DND-41 (cell line): Measurements from ENCODE around the gene WDR44.
A peak's percentile ranks its signal among the peaks of the same experiment; 100 is the strongest.
"Not testable (repeated sequence)": the region's sequence is repeated elsewhere in the genome, so short reads cannot be mapped to it uniquely, and the experiment has no call there.

Experiments
- ATAC-seq: fragments of 200-7000 bp; cut with Tn5 transposase; 3 replicates; pipeline ENCODE4 v1.9.1; 2021; ENCODE audit warnings: low read depth; ENCODE audit not compliant: insufficient read depth
- DNase-seq: peaks from one replicate; pipeline ENCODE4 v3.0.0-alpha.2; 2020
- H2AFZ ChIP-seq: 2 replicates; pipeline ENCODE4 v1.6.0; 2012; ENCODE audit warnings: low read depth, low read length
- H3K27ac ChIP-seq: 2 replicates; pipeline ENCODE4 v1.5.1; 2012; ENCODE audit warnings: low read length, inconsistent platforms
- H3K27me3 ChIP-seq: fragments of 200-600 bp; sonication (generic); 2 replicates; pipeline ENCODE4 v1.6.0; 2012; ENCODE audit warnings: low read length, mild to moderate bottlenecking, inconsistent platforms; ENCODE audit not compliant: insufficient read depth, poor library complexity
- H3K36me3 ChIP-seq: 2 replicates; pipeline ENCODE4 v1.5.1; 2012; ENCODE audit warnings: low read length, inconsistent platforms; ENCODE audit not compliant: insufficient read depth
- H3K4me1 ChIP-seq: 2 replicates; pipeline ENCODE4 v1.5.1; 2012; ENCODE audit warnings: mild to moderate bottlenecking, low read length; ENCODE audit not compliant: insufficient read depth
- H3K4me2 ChIP-seq: 2 replicates; pipeline ENCODE4 v1.6.0; 2012; ENCODE audit warnings: mild to moderate bottlenecking, moderate library complexity, low read length, inconsistent platforms; ENCODE audit not compliant: insufficient read depth
- H3K4me3 ChIP-seq, 2 experiments: fragments of 200-600 bp in 1 of 2; shearing (Covaris generic) in 1 of 2; 2 replicates each; pipeline ENCODE4 v1.5.1; 2012 to 2016; ENCODE audit warnings: inconsistent platforms in 2 of 2, low read length in 2 of 2, mild to moderate bottlenecking in 2 of 2, low read depth in 1 of 2, moderate library complexity in 1 of 2
- H3K79me2 ChIP-seq: 2 replicates; pipeline ENCODE4 v1.6.0; 2012; ENCODE audit warnings: low read length, inconsistent platforms; ENCODE audit not compliant: insufficient read depth
- H3K9ac ChIP-seq: 2 replicates; pipeline ENCODE4 v1.6.0; 2012; ENCODE audit warnings: low read depth, mild to moderate bottlenecking, inconsistent platforms, low read length, moderate library complexity
- H3K9me3 ChIP-seq: 2 replicates; pipeline ENCODE4 v1.5.1; 2012; ENCODE audit warnings: low read length, moderate library complexity, mild to moderate bottlenecking, inconsistent platforms; ENCODE audit not compliant: insufficient read depth, severe bottlenecking
- H4K20me1 ChIP-seq: 2 replicates; pipeline ENCODE4 v1.6.0; 2012; ENCODE audit warnings: low read length; ENCODE audit not compliant: insufficient read depth
- EZH2 ChIP-seq: IDR thresholded peaks from 3 replicates; pipeline ENCODE4 v1.6.1; 2012; ENCODE audit warnings: borderline replicate concordance, low read depth, mild to moderate bottlenecking, moderate library complexity, low read length, inconsistent platforms; ENCODE audit not compliant: severe bottlenecking
- TF ChIP-seq, protein P1 (sequence below): IDR thresholded peaks from 2 replicates; pipeline ENCODE4 v1.5.1; 2012; ENCODE audit warnings: borderline replicate concordance, low read length, moderate library complexity, mild to moderate bottlenecking; ENCODE audit not compliant: poor library complexity, severe bottlenecking; ENCODE audit errors: extremely low read depth

WDR44 gene, protein sequence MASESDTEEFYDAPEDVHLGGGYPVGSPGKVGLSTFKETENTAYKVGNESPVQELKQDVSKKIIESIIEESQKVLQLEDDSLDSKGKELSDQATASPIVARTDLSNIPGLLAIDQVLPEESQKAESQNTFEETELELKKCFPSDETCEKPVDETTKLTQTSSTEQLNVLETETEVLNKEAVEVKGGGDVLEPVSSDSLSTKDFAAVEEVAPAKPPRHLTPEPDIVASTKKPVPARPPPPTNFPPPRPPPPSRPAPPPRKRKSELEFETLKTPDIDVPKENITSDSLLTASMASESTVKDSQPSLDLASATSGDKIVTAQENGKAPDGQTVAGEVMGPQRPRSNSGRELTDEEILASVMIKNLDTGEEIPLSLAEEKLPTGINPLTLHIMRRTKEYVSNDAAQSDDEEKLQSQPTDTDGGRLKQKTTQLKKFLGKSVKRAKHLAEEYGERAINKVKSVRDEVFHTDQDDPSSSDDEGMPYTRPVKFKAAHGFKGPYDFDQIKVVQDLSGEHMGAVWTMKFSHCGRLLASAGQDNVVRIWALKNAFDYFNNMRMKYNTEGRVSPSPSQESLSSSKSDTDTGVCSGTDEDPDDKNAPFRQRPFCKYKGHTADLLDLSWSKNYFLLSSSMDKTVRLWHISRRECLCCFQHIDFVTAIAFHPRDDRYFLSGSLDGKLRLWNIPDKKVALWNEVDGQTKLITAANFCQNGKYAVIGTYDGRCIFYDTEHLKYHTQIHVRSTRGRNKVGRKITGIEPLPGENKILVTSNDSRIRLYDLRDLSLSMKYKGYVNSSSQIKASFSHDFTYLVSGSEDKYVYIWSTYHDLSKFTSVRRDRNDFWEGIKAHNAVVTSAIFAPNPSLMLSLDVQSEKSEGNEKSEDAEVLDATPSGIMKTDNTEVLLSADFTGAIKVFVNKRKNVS

DNA sequence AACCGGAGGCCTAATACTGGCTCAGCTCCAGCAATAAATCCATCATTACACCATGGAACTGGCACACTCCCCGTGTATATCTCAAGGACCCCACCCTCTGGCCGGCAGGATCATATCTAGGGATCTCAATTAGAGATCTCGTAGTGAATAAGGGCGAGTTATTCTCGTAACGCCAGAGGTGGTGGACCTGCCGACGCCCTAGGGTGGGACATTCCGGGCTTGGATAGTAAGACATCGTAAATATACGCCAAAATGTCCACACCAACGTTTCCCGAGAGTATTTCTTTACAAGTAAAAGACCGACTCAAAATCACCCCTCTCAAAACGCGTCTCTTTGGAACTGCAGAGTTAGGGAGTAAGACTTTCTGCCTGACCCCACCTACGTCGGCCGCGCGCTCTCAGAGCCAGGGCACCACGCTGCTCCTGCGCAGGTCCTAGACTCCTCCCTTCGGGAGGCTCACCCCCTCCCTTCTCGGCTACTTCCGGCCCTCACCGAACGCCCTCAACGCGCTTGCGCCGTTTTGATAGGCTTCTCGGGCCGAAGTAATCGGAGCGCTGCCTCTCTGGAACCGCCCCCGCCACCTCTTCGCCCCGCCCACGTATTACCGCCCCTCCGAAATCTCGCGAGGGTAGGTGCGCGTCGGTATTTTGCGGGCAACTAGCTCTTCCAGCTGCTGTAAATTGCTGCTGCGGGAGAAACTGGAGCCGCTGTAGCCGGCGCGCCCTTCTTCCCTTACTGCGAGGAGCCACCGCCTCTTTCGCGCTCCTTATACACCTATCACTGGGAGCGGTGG lies at the start of gene WDR44:
WDR44 (plus strand) TSS at position 643 of the 794 bp plus-strand sequence. CDS start 398 bp downstream, outside the sequence.
- Histone ChIP-seq H4K20me1 (no peaks in the 10 kb centered on the region; the same call in 1 of the 2 replicates), H3K4me2 (peak within 1 kb of the TSS; percentile 77), H3K36me3 (no peaks in the 10 kb centered on the region), H3K9me3 (no peaks in the 10 kb centered on the region), H3K4me3 (peak within 1 kb of the TSS; percentile 70 to 81), H2AFZ (peak within 1 kb of the TSS; percentile 80), H3K4me1 (peaks cover 25% of the 10 kb centered on the region), H3K9ac (peak within 1 kb of the TSS; percentile 78), H3K79me2 (peaks cover 36% of the 10 kb centered on the region), H3K27me3 (no peaks in the 10 kb centered on the region), H3K27ac (peak within 1 kb of the TSS; percentile 78)
- peak; percentile 92 for ATAC-seq
- peak; percentile 93 for DNase-seq
- no peak for TF ChIP-seq EZH2
- TF ChIP-seq, protein P1, sequence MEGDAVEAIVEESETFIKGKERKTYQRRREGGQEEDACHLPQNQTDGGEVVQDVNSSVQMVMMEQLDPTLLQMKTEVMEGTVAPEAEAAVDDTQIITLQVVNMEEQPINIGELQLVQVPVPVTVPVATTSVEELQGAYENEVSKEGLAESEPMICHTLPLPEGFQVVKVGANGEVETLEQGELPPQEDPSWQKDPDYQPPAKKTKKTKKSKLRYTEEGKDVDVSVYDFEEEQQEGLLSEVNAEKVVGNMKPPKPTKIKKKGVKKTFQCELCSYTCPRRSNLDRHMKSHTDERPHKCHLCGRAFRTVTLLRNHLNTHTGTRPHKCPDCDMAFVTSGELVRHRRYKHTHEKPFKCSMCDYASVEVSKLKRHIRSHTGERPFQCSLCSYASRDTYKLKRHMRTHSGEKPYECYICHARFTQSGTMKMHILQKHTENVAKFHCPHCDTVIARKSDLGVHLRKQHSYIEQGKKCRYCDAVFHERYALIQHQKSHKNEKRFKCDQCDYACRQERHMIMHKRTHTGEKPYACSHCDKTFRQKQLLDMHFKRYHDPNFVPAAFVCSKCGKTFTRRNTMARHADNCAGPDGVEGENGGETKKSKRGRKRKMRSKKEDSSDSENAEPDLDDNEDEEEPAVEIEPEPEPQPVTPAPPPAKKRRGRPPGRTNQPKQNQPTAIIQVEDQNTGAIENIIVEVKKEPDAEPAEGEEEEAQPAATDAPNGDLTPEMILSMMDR: no peak

DNA sequence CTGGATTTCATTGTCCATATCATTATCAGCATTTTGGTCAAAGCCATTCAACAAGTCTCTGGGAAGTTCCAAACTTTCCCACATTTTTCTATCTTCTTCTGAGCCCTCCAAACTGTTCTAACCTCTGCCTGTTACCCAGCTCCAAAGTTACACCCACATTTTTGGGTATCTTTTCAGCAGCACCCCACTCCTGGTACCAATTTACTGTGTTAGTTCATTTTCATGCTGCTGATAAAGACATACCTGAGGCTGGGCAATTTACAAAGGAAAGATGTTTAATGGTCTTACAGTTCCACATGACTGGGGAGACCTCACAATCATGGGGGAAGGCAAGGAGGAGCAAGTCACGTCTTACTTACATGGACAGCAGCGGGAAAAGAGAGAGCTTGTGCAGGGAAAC lies 40.1 kb upstream of the WDR44 start:
- H3K9ac ChIP-seq, H3K36me3 ChIP-seq, H2AFZ ChIP-seq, H3K27ac ChIP-seq, H3K79me2 ChIP-seq, H3K4me3 ChIP-seq, H3K27me3 ChIP-seq, H4K20me1 ChIP-seq, ATAC-seq, H3K4me2 ChIP-seq, DNase-seq, H3K4me1 ChIP-seq, H3K9me3 ChIP-seq: not testable (repeated sequence)

DNA sequence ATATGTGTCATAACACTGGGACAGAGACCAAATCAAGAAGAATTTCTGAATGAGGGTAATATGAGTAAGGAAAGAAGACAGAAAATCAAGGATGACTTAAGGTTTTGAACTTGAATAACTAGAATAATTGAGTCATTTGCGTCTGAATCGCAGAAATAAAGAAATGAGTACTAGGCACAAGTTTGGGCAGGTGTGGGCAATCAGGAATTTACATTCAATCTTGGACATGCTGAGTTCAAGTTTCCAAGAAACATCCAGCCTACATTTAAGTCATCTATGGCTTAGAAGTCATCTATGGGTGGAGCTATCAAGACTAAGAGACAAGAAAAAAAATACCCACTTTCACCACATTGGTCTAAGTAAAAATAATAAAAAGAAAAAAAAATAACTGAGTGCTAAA lies 30.4 kb upstream of the WDR44 start:
- H3K4me3 ChIP-seq: no peak overlapping the region
- H3K4me1 ChIP-seq: no peaks in the 10 kb centered on the region
- no peaks in the 10 kb centered on the region for H3K27me3 ChIP-seq
- no peaks in the 10 kb centered on the region for H3K36me3 ChIP-seq
- no peaks in the 10 kb centered on the region for H3K79me2 ChIP-seq
- no peak overlapping the region for H2AFZ ChIP-seq
- no peak overlapping the region for H3K9ac ChIP-seq
- H3K27ac ChIP-seq: no peak overlapping the region
- ATAC-seq (no peak), DNase-seq (no peak)
- no peak overlapping the region for H3K4me2 ChIP-seq
- no peak for TF ChIP-seq EZH2
- TF ChIP-seq, protein P1: no peak
- H3K9me3 ChIP-seq: no peaks in the 10 kb centered on the region
- H4K20me1 ChIP-seq: no peaks in the 10 kb centered on the region
